Fibroblast of lung (primary cell): ENCODE measurements around the gene SCN3A.

Experiments used
- EZH2 ChIP-seq: IDR thresholded peaks from 2 replicates; pipeline ENCODE4 v1.5.1; 2012; ENCODE audit warnings: low read length, control low read depth, mild to moderate bottlenecking; ENCODE audit errors: missing control alignments
- TF ChIP-seq, protein P1 (sequence below), 2 donors: IDR thresholded peaks in 1 of 2; conservative IDR thresholded peaks in 1 of 2; 1 replicate in 1 of 2; 2 replicates in 1 of 2; pipeline ENCODE4 v1.5.1; 2011 to 2012; ENCODE audit warnings: low read length in 2 of 2, control low read depth in 1 of 2, inconsistent platforms in 1 of 2, low read depth in 1 of 2, mild to moderate bottlenecking in 1 of 2

DNA sequence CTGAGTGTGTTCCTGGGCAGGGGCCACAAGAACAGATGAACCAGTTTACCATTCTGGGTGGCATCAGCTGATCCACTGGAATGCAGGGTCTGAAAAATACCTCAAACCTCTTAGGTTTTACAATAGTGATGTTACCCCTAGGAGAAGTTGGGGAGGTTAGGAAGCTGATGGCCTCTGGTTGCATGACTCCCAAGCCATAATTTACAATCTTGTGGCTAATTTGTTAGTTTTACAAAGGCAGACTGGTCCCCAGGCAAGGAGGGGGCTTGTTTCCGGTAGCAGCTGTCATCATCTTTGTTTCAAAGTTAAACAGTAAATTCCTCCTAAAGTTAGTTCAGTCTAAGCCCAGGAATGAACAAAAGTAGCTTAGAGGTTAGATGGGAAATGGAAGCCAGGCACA lies 134.7 kb downstream of the SCN3A start:
- TF ChIP-seq, protein P1, sequence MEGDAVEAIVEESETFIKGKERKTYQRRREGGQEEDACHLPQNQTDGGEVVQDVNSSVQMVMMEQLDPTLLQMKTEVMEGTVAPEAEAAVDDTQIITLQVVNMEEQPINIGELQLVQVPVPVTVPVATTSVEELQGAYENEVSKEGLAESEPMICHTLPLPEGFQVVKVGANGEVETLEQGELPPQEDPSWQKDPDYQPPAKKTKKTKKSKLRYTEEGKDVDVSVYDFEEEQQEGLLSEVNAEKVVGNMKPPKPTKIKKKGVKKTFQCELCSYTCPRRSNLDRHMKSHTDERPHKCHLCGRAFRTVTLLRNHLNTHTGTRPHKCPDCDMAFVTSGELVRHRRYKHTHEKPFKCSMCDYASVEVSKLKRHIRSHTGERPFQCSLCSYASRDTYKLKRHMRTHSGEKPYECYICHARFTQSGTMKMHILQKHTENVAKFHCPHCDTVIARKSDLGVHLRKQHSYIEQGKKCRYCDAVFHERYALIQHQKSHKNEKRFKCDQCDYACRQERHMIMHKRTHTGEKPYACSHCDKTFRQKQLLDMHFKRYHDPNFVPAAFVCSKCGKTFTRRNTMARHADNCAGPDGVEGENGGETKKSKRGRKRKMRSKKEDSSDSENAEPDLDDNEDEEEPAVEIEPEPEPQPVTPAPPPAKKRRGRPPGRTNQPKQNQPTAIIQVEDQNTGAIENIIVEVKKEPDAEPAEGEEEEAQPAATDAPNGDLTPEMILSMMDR (conservative IDR thresholded peaks at IDR 0.05 in 1 of 2, IDR thresholded peaks at IDR 0.05 in 1 of 2; ENCODE audit: low read depth in 1 of 2, low read length in 2 of 2) = no peak
- TF ChIP-seq EZH2 = no peak
